PC-3 (cell line): ENCODE data around the gene SLC22A17. TPM values are rescaled to one million over a fixed set of nuclear protein-coding genes. Genes with fewer than 3 reads are reported as not detected.
"Not testable (repeated sequence)": the region's sequence is repeated elsewhere in the genome, so short reads cannot be mapped to it uniquely, and the experiment has no call there.

Experiments used
- ATAC-seq: fragments of 200-7000 bp; cut with Tn5 transposase; 2 replicates; pipeline ENCODE4 v1.9.1; 2020; ENCODE audit warnings: mild to moderate bottlenecking, moderate library complexity
- BruUV-seq: library from RNA; stranded (reverse); fragments of 400-500 nt; replicated peaks from 2 replicates; lab custom pipeline; 2021; lab: Mats Ljungman, UMichigan
- CTCF ChIA-PET: fragments of 300-600 bp; sonication (Branson Sonifier 250); formaldehyde crosslinking; loops from one replicate; lab custom pipeline; 2022; ENCODE audit warnings: antibody characterized with exemption; lab: Charles Lee
- POLR2A ChIA-PET: fragments of 300-600 bp; sonication (Branson Sonifier 250); formaldehyde crosslinking; loops from one replicate; lab custom pipeline; 2022; ENCODE audit warnings: antibody characterized with exemption; ENCODE audit not compliant: unreplicated experiment; lab: Charles Lee
- DNase-seq: peaks from one replicate; pipeline ENCODE4 v3.0.0-alpha.2; 2015
- H2AFZ ChIP-seq: fragments of 300-600 bp; sonication (generic); 2 replicates; pipeline ENCODE4 v1.6.0; 2016; ENCODE audit warnings: antibody characterized with exemption, low read length
- H3F3A ChIP-seq: fragments of 300-600 bp; sonication (generic); one replicate; pipeline ENCODE4 v1.6.0; 2017; ENCODE audit warnings: antibody characterized with exemption, low read length, control low read depth, mild to moderate bottlenecking; ENCODE audit not compliant: unreplicated experiment
- H3K27ac ChIP-seq: fragments of 300-600 bp; sonication (generic); 2 replicates; pipeline ENCODE4 v1.5.1; 2016; ENCODE audit warnings: mild to moderate bottlenecking, low read length
- H3K27me3 ChIP-seq: fragments of 300-600 bp; sonication (generic); 2 replicates; pipeline ENCODE4 v1.6.1; 2016; ENCODE audit warnings: low read length, mixed read lengths
- H3K36me3 ChIP-seq: fragments of 300-600 bp; sonication (generic); 2 replicates; pipeline ENCODE4 v1.6.1; 2016; ENCODE audit warnings: low read depth, mixed run types, low read length, mixed read lengths
- H3K4me1 ChIP-seq: fragments of 300-600 bp; sonication (generic); 2 replicates; pipeline ENCODE4 v1.5.1; 2016; ENCODE audit warnings: low read length; ENCODE audit not compliant: insufficient read depth
- H3K4me2 ChIP-seq: fragments of 300-600 bp; sonication (generic); 2 replicates; pipeline ENCODE4 v1.6.0; 2016; ENCODE audit warnings: low read length
- H3K4me3 ChIP-seq: fragments of 300-600 bp; sonication (generic); 2 replicates; pipeline ENCODE4 v1.5.1; 2016; ENCODE audit warnings: mild to moderate bottlenecking, low read length, mixed read lengths
- H3K79me2 ChIP-seq: fragments of 300-600 bp; sonication (generic); 2 replicates; pipeline ENCODE4 v1.6.1; 2017; ENCODE audit warnings: low read length, mixed read lengths
- H3K9ac ChIP-seq: fragments of 300-600 bp; sonication (generic); 2 replicates; pipeline ENCODE4 v1.6.0; 2016; ENCODE audit warnings: mild to moderate bottlenecking, low read length
- H3K9me2 ChIP-seq: fragments of 300-600 bp; sonication (generic); replicated peaks from 2 replicates; pipeline ENCODE4 v1.6.1; 2016; ENCODE audit warnings: mixed run types, low read length, mixed read lengths
- H3K9me3 ChIP-seq: fragments of 300-600 bp; sonication (generic); 2 replicates; pipeline ENCODE4 v1.6.1; 2016; ENCODE audit warnings: low read length, mixed read lengths
- H4K20me1 ChIP-seq: fragments of 300-600 bp; sonication (generic); 2 replicates; pipeline ENCODE4 v1.6.1; 2016; ENCODE audit warnings: low read length, mixed read lengths
- CTCF ChIP-seq: fragments of 300-600 bp; sonication (generic); conservative IDR thresholded peaks from 2 replicates; pipeline ENCODE4 v1.5.1; 2017; ENCODE audit warnings: antibody characterized with exemption, low read depth, mild to moderate bottlenecking, low read length
- EZH2 ChIP-seq: fragments of 300-600 bp; sonication (generic); IDR thresholded peaks from one replicate; pipeline ENCODE4 v1.6.1; 2017; ENCODE audit warnings: antibody characterized with exemption, mild to moderate bottlenecking, low read length; ENCODE audit not compliant: unreplicated experiment
- EZH2phosphoT487 ChIP-seq: fragments of 300-600 bp; sonication (generic); IDR thresholded peaks from 2 replicates; pipeline ENCODE4 v1.6.1; 2018; ENCODE audit warnings: mild to moderate bottlenecking, antibody characterized with exemption, low read length, borderline replicate concordance
- intact Hi-C: fragments of 100-400 bp; cut with micrococcal nuclease; formaldehyde crosslinking; loops from 2 replicates; pipeline ENCODE4 v1.9.0; 2023
- total RNA-seq: library from RNA; depleted of rRNA; stranded (reverse); fragments of >200 nt; gene quantifications from 2 replicates; pipeline ENCODE4 v1.2.3, GENCODE V29; 2014

SLC22A17 gene
- total RNA-seq, 1 experiment from 2014 or later, result 12.0 TPM

DNA sequence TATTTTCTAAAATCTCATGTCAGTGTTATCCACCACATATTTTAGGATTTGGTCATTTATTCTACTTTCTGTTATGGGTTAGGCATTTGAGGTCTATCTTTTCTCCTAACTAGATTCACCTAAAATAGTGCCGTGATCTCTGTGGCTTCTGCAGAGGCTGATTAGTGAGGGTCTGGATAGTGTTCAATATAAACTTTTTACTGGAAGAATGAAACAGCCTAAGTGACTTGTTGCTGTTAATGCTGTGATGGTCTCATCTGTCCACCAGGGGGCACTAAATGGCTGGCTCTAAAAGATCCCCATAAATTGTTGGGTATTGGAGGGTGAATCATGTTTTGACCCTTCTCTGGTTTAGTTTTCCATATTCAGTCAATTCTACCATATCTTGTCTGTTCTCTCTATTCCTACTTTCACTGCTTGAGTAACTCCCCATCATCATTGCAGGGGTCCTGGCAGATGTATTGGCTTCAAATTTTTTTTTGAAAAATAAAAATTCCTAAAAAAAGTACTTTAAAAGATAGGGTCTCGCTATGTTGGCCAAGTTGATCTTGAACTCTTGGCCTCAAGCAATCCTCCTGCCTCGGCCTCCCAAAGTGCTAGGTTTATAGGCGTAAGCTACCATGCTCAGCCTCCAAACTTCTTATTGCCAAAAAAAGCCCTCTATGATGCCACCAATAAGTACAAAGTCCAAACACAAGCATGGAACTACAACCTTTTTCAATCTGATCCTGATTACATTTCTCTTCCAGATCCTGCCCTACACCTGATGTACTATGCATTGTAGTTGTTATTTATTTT, 24.5 kb downstream of the SLC22A17 start:
- H3K9ac ChIP-seq, result no peak overlapping the region
- peak; percentile 79 for DNase-seq
- H3K36me3 ChIP-seq, result peaks cover 19% of the 10 kb centered on the region
- H3K27me3 ChIP-seq, result no peaks in the 10 kb centered on the region; the same call in 1 of the 2 replicates
- BruUV-seq, result no TSS peak
- no peak overlapping the region for H2AFZ ChIP-seq
- H4K20me1 ChIP-seq, result peaks cover 2% of the 10 kb centered on the region; the same call in 1 of the 2 replicates
- no peaks in the 10 kb centered on the region for H3K9me2 ChIP-seq
- POLR2A ChIA-PET, result no interaction called here
- H3K79me2 ChIP-seq, result peaks cover 10% of the 10 kb centered on the region
- no peak overlapping the region for H3K4me3 ChIP-seq
- TF ChIP-seq EZH2phosphoT487, result no peak
- TF ChIP-seq EZH2, result no peak
- peak; percentile 92 for TF ChIP-seq CTCF
- H3K4me1 ChIP-seq, result peaks cover 4% of the 10 kb centered on the region
- no peak overlapping the region for H3K4me2 ChIP-seq
- intact Hi-C loops, result loop anchor here (1.0 to 5.0 kb wide), 3 partner anchors 52 to 129 kb away; no protein-coding TSS in a partner anchor
- ATAC-seq, result peak; percentile 72
- H3F3A ChIP-seq, result peaks cover 3% of the 10 kb centered on the region
- no peaks in the 10 kb centered on the region for H3K9me3 ChIP-seq
- no peak overlapping the region for H3K27ac ChIP-seq
- CTCF ChIA-PET, result interaction anchor here (0.6 kb wide), 1 partner anchor 27 kb away, joined by 8 read pairs; no protein-coding TSS in a partner anchor

DNA sequence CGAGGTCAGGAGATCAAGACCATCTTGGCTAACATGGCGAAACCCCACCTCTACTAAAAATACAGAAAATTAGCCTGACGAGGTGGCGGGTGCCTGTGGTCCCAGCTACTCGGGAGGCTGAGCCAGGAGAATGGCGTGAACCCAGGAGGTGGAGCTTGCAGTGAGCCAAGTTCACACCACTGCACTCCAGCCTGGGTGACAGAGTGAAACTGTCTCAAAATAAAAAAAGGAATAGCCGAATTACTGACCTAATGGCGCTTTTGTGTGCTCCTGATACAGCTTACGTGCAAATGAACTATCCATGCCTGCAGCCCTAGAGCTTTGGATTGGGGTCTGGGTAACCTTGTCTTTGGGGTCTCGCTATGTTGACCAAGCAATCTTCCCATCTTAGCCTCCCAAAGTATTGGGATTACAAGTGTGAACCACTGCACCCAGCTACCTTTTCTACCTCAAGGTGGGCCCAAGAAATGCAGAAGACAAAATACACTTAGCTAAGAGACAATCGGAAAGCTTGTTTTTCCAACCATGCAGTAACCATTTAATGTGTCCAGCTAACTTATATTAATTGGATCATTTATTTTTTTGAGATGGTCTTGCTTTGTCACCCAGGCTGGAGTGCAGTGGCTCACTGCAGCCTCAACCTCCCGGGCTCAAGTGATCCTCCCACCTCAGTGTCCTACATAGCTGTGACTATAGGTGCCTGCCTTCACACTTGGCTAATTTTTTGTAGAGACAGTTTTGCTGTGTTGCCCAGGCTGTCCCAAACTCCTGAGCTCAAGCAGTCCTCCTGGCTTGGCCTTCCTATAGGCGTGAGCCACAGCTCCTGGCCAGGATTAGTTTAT, 26.0 kb downstream of the SLC22A17 start:
- Histone ChIP-seq H4K20me1 (peaks cover 11% of the 10 kb centered on the region; the same call in 1 of the 2 replicates), H2AFZ (no peak overlapping the region), H3K36me3 (peaks cover 24% of the 10 kb centered on the region), H3K27me3 (no peaks in the 10 kb centered on the region; the same call in 1 of the 2 replicates), H3K9ac (no peak overlapping the region), H3K4me1 (peaks cover 9% of the 10 kb centered on the region), H3K79me2 (peaks cover 24% of the 10 kb centered on the region), H3K9me2 (no peaks in the 10 kb centered on the region), H3K27ac (no peak overlapping the region), H3F3A (peaks cover 3% of the 10 kb centered on the region), H3K4me3 (no peak overlapping the region), H3K4me2 (no peak overlapping the region), H3K9me3 (no peaks in the 10 kb centered on the region)
- POLR2A ChIA-PET, result interaction anchor here (0.6 kb wide), 2 partner anchors 138 to 149 kb away, joined by 3 to 4 read pairs; no protein-coding TSS in a partner anchor
- ATAC-seq, result peak; percentile 25
- CTCF ChIA-PET, result interaction anchor here (0.7 to 1.0 kb wide), 3 partner anchors 53 to 128 kb away, joined by 3 to 8 read pairs (median 6); no protein-coding TSS in a partner anchor
- intact Hi-C loops, result loop anchor here (5.0 kb wide), 1 partner anchor 131 kb away; no protein-coding TSS in a partner anchor
- TF ChIP-seq EZH2phosphoT487, result no peak
- DNase-seq, result no peak
- no TSS peak for BruUV-seq

- H3K4me3 ChIP-seq, H3K9ac ChIP-seq, H3K4me1 ChIP-seq, H3K27ac ChIP-seq, H3K9me2 ChIP-seq, H2AFZ ChIP-seq, H3F3A ChIP-seq, ATAC-seq, H3K4me2 ChIP-seq, H3K9me3 ChIP-seq, BruUV-seq, H3K27me3 ChIP-seq, DNase-seq: not testable (repeated sequence)
- intact Hi-C loops, result loop anchor here (5.0 kb wide), 1 partner anchor 132 kb away; no protein-coding TSS in a partner anchor
- peaks cover 24% of the 10 kb centered on the region for H3K36me3 ChIP-seq
- H3K79me2 ChIP-seq, result peaks cover 26% of the 10 kb centered on the region
- CTCF ChIA-PET, result interaction anchor here (0.9 kb wide), 1 partner anchor 61 kb away, joined by 8 read pairs; no protein-coding TSS in a partner anchor
- POLR2A ChIA-PET, result interaction anchor here (0.6 kb wide), 1 partner anchor 150 kb away, joined by 3 read pairs; no protein-coding TSS in a partner anchor
- H4K20me1 ChIP-seq, result peaks cover 11% of the 10 kb centered on the region; the same call in 1 of the 2 replicates
Measured at GRCh38 chr14:23325746-23326145, 26.9 kb downstream of the SLC22A17 start.
